RWPE2 (cell line): Measurements from ENCODE around the gene ZNF740.
"Not testable (repeated sequence)": the region's sequence is repeated elsewhere in the genome, so short reads cannot be mapped to it uniquely, and the experiment has no call there.

Experiments
- ATAC-seq: fragments of 200-7000 bp; cut with Tn5 transposase; 3 replicates; pipeline ENCODE4 v1.9.1; 2021; ENCODE audit warnings: low read depth
- DNase-seq: peaks from one replicate; pipeline ENCODE4 v3.0.0-alpha.2; 2020; ENCODE audit warnings: low spot score
- H3K27ac ChIP-seq: fragments of 450-650 bp; 2 replicates; pipeline ENCODE4 v1.5.1; 2017; ENCODE audit warnings: mild to moderate bottlenecking; ENCODE audit not compliant: poor library complexity, severe bottlenecking
- H3K27me3 ChIP-seq: fragments of 250-450 bp; sonication (Bioruptor Pico); 2 replicates; pipeline ENCODE4 v1.5.1; 2021; ENCODE audit warnings: mild to moderate bottlenecking, moderate library complexity; ENCODE audit not compliant: insufficient read depth, poor library complexity, severe bottlenecking
- H3K36me3 ChIP-seq: fragments of 250-450 bp; sonication (Bioruptor Pico); 2 replicates; pipeline ENCODE4 v1.5.1; 2020; ENCODE audit warnings: low read depth, mild to moderate bottlenecking, moderate library complexity
- H3K4me1 ChIP-seq: fragments of 250-450 bp; sonication (Bioruptor Pico); 2 replicates; pipeline ENCODE4 v1.5.1; 2021; ENCODE audit warnings: mild to moderate bottlenecking, moderate library complexity; ENCODE audit not compliant: insufficient read depth, poor library complexity, severe bottlenecking
- H3K4me3 ChIP-seq: fragments of 250-450 bp; sonication (Bioruptor Pico); 2 replicates; pipeline ENCODE4 v1.5.1; 2021; ENCODE audit warnings: mild to moderate bottlenecking, moderate library complexity; ENCODE audit not compliant: severe bottlenecking
- H3K9me3 ChIP-seq: fragments of 250-450 bp; sonication (Bioruptor Pico); 2 replicates; pipeline ENCODE4 v1.5.1; 2021; ENCODE audit warnings: mild to moderate bottlenecking, moderate library complexity; ENCODE audit not compliant: severe bottlenecking
- TF ChIP-seq, protein P1 (sequence below): fragments of 450-650 bp; IDR thresholded peaks from one replicate; pipeline ENCODE4 v1.5.1; 2017; ENCODE audit warnings: mild to moderate bottlenecking, moderate library complexity; ENCODE audit not compliant: poor library complexity, severe bottlenecking

The ZNF740 gene

DNA sequence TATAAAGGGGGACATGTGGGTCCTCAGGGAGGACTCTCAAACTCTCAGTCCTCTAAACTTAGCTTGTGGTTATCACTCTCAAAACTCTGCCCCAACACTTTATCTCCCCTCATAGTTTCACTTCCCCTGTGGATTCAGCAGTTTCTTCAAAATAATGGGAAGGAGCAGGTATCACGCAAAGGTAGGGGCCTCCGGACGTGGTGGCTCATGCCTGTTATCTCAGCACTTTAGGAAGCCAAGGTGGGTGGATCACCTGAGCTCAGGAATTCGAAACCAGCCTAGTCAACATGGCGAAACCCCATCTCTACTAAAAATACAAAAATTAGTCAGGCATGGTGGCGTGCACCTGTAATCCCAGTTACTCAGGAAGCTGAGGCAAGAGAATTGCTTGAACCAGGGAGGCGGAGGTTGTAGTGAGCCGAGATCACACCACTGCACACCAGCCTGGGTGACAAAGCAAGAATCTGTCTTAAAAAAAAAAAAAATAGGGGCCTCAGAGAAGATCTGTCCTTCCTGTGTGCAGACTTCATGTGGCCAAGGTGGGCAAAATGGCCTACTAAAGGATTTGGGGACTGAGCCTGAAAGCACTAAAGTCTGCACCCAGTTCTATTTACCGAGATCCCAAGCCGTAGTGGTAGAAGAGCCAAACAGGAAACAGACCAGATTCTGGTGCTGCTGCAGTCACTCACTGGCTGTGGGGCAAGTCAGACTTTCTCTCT lies 20.1 kb downstream of the ZNF740 start:
- Histone ChIP-seq H3K4me1 (no peaks in the 10 kb centered on the region), H3K36me3 (no peaks in the 10 kb centered on the region), H3K4me3 (no peak overlapping the region), H3K9me3 (no peaks in the 10 kb centered on the region), H3K27me3 (no peaks in the 10 kb centered on the region), H3K27ac (no peak overlapping the region)
- ATAC-seq (no peak), DNase-seq (no peak)
- TF ChIP-seq, protein P1, sequence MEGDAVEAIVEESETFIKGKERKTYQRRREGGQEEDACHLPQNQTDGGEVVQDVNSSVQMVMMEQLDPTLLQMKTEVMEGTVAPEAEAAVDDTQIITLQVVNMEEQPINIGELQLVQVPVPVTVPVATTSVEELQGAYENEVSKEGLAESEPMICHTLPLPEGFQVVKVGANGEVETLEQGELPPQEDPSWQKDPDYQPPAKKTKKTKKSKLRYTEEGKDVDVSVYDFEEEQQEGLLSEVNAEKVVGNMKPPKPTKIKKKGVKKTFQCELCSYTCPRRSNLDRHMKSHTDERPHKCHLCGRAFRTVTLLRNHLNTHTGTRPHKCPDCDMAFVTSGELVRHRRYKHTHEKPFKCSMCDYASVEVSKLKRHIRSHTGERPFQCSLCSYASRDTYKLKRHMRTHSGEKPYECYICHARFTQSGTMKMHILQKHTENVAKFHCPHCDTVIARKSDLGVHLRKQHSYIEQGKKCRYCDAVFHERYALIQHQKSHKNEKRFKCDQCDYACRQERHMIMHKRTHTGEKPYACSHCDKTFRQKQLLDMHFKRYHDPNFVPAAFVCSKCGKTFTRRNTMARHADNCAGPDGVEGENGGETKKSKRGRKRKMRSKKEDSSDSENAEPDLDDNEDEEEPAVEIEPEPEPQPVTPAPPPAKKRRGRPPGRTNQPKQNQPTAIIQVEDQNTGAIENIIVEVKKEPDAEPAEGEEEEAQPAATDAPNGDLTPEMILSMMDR: no peak

DNA sequence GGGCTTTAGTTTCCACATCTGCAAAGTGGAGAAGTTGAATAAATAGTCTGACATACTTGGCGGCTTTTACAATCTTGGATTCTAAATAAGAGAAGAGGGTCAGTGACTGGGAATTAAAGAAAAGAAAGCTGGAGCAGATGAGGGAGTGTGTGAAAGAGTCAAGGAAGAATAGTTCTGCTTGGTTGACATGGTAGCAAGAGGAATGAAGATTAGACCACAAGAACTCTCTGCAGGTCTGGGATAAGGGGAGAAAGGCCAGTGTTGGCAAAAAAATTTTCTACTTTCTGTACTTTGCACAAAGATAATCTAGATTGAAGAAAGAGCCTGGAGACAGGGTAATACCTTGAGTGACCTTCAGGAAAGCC lies 20.6 kb downstream of the ZNF740 start:
- Histone ChIP-seq H3K4me1 (no peaks in the 10 kb centered on the region), H3K27me3 (no peaks in the 10 kb centered on the region), H3K27ac (no peak overlapping the region), H3K4me3 (no peak overlapping the region), H3K36me3 (no peaks in the 10 kb centered on the region), H3K9me3 (no peaks in the 10 kb centered on the region)
- ATAC-seq (no peak), DNase-seq (no peak)
- TF ChIP-seq, protein P1: no peak

DNA sequence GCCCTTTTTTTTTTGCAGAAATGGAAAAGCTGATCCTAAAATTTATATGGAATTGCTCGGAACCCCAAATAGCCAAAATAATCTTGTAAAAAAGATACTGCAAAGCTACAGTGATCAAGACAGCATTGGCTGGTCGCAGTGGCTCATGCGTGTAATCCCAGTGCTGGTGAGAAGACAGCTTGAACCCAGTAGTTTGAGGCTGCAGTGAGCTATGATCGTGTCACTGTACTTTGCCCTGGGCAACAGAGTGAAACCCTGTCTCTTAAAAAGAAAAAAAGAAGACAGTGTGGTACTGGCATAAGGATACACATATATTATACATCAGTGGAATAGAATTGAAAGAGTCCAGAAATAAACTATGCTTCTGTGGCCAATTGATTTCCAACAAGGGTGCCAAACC lies 21.1 kb downstream of the ZNF740 start:
- Histone ChIP-seq H3K27ac (no peak overlapping the region), H3K9me3 (no peaks in the 10 kb centered on the region), H3K27me3 (no peaks in the 10 kb centered on the region), H3K4me1 (no peaks in the 10 kb centered on the region), H3K36me3 (no peaks in the 10 kb centered on the region), H3K4me3 (no peak overlapping the region)
- TF ChIP-seq, protein P1: no peak
- no peak for DNase-seq
- ATAC-seq: no peak

DNA sequence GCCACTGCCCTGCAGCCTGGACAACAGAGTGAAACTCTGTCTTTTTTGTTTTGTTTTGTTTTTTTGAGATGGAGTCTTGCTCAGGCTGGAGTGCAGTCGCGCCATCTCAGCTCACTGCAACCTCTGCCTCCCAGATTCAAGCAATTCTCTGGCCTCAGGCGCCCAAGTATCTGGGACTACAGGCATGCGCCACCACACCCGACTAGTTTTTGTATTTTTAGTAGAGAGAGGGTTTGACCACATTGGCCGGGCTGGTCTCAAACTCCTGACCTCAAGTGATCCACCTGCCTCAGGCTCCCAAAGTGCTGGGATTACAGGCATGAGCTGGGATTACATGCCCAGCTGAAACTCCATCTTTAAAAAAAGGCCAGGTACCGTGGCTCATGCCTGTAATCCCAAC lies 21.8 kb downstream of the ZNF740 start:
- H3K27ac ChIP-seq, ATAC-seq, DNase-seq, H3K4me1 ChIP-seq, H3K9me3 ChIP-seq, H3K36me3 ChIP-seq, H3K27me3 ChIP-seq, H3K4me3 ChIP-seq: not testable (repeated sequence)

DNA sequence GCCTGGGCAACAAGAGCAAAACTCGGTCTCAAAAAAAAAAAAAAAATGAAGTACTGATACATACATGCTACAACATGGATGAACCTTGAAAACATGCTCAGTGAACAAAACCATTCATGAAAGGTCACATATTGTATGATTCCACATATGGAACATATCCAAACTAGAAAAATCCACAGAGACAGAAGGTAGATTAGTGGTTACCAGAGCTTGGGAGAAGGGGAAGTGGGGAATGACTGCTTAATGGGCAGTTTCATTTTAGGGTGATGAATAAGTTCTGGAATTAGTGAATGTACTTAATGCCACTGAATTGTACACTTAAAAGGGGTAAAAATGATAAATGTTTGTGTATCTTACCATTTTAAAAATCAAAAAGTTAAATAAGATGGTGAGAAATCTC lies 23.8 kb downstream of the ZNF740 start:
- TF ChIP-seq, protein P1: no peak
- ATAC-seq (no peak), DNase-seq (no peak)
- no peak overlapping the region for H3K4me3 ChIP-seq
- no peak overlapping the region for H3K27ac ChIP-seq
- no peaks in the 10 kb centered on the region for H3K9me3 ChIP-seq
- no peaks in the 10 kb centered on the region for H3K4me1 ChIP-seq
- H3K36me3 ChIP-seq: no peaks in the 10 kb centered on the region
- H3K27me3 ChIP-seq: no peaks in the 10 kb centered on the region
